HS-5 (cell line): ENCODE data around the gene APIP.

Experiments used
- DNase-seq: peaks from one replicate; pipeline ENCODE4 v3.0.0-alpha.2; 2012; ENCODE audit warnings: low read depth

The APIP gene

GRCh38 chr11:34840736-34841386 lies 75.3 kb downstream of the APIP start:
- no peak for DNase-seq

GRCh38 chr11:34839969-34840368 lies 76.2 kb downstream of the APIP start:
- DNase-seq: no peak

- DNase-seq: no peak
These were observed 79.0 kb downstream of the APIP start for GRCh38 chr11:34836958-34837856.

- DNase-seq: no peak
These were observed 82.6 kb downstream of the APIP start for GRCh38 chr11:34833602-34834001.
